Smooth muscle cell (in vitro differentiated cells): ENCODE results near the gene HDAC9. TPM values are rescaled to one million over a fixed set of nuclear protein-coding genes. Genes with fewer than 3 reads are reported as not detected.
"Not testable (repeated sequence)": the region's sequence is repeated elsewhere in the genome, so short reads cannot be mapped to it uniquely, and the experiment has no call there.

Experiments
- DNase-seq: peaks from one replicate; lab custom pipeline; 2025; ENCODE audit not compliant: unreplicated experiment; lab: John Stamatoyannopoulos, UW
- H2AFZ ChIP-seq: fragments of 200-600 bp; sonication (generic); 2 replicates; pipeline ENCODE4 v1.6.0; 2016; ENCODE audit warnings: antibody characterized with exemption, low read depth, mild to moderate bottlenecking
- H3F3A ChIP-seq: fragments of 200-600 bp; sonication (generic); 2 replicates; pipeline ENCODE4 v1.6.0; 2017; ENCODE audit warnings: antibody characterized with exemption, low read depth
- H3K27ac ChIP-seq: fragments of 200-600 bp; sonication (generic); 2 replicates; pipeline ENCODE4 v1.5.1; 2016; ENCODE audit warnings: low read depth, mild to moderate bottlenecking
- H3K27me3 ChIP-seq: fragments of 200-600 bp; sonication (generic); 2 replicates; pipeline ENCODE4 v1.6.1; 2016; ENCODE audit warnings: low read depth, mild to moderate bottlenecking
- H3K36me3 ChIP-seq: fragments of 200-600 bp; sonication (generic); 2 replicates; pipeline ENCODE4 v1.5.1; 2016; ENCODE audit warnings: low read depth
- H3K4me1 ChIP-seq: fragments of 200-600 bp; sonication (generic); 2 replicates; pipeline ENCODE4 v1.5.1; 2016; ENCODE audit warnings: low read depth
- H3K4me2 ChIP-seq: fragments of 200-600 bp; sonication (generic); 2 replicates; pipeline ENCODE4 v1.6.0; 2016; ENCODE audit warnings: mild to moderate bottlenecking
- H3K4me3 ChIP-seq: fragments of 200-600 bp; sonication (generic); 2 replicates; pipeline ENCODE4 v1.5.1; 2016; ENCODE audit warnings: mild to moderate bottlenecking
- H3K79me2 ChIP-seq: fragments of 200-600 bp; sonication (generic); 2 replicates; pipeline ENCODE4 v1.6.0; 2016; ENCODE audit warnings: low read depth, mild to moderate bottlenecking
- H3K9ac ChIP-seq: fragments of 200-600 bp; sonication (generic); 2 replicates; pipeline ENCODE4 v1.6.0; 2016; ENCODE audit warnings: low read depth
- H3K9me3 ChIP-seq: fragments of 200-600 bp; sonication (generic); replicated peaks from 2 replicates; pipeline ENCODE4 v1.5.1; 2016; ENCODE audit warnings: low read depth
- H4K20me1 ChIP-seq: fragments of 200-600 bp; sonication (generic); 2 replicates; pipeline ENCODE4 v1.6.0; 2016; ENCODE audit warnings: low read depth
- WGBS: methylation state at CpG from one replicate; pipeline ENCODE4 v1.1.7; 2016; ENCODE audit warnings: low lambda C conversion rate; 5-methylcytosine and 5-hydroxymethylcytosine counted together
- polyA plus RNA-seq: library from polyadenylated mRNA; unstranded; fragments of >200 nt; fragmentation: Nextera tagmentation; extraction: Ambion mirVana; gene quantifications from 2 replicates; pipeline ENCODE4 v1.2.1, GENCODE V29; 2016
- total RNA-seq: library from RNA; depleted of rRNA; stranded (reverse); fragments of >200 nt; gene quantifications from 2 replicates; pipeline ENCODE4 v1.2.3, GENCODE V29; 2014
- TF ChIP-seq, protein P1 (sequence below): fragments of 200-600 bp; sonication (generic); IDR thresholded peaks from 2 replicates; pipeline ENCODE4 v1.5.1; 2017; ENCODE audit warnings: borderline replicate concordance, mild to moderate bottlenecking, antibody characterized with exemption; ENCODE audit not compliant: insufficient read depth, poor library complexity, severe bottlenecking

The HDAC9 gene
- total and polyA plus RNA-seq, 2 experiments from 2014 or later, result 2.2 to 7.1 TPM

DNA sequence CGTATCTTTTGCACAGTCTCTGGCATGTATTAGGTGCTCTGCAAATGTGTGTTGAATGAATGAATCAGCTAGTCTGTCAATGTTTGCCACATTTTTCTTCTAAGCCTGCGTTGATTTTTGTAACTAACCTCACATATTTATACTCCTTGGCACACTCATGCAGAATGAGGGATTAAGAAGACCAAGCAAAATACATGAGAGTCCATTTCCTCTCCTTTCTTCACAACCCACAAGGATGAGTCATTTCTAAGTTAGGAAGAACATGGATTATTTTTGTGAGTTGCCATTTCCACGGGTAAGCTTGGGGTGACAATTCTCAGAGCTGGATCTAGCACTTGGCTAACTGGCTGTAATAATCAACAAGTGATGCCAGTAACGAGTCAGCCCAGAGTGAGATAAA, 463.1 kb downstream of the HDAC9 start:
- Histone ChIP-seq H2AFZ (no peak overlapping the region), H3K4me2 (peak overlapping the region; percentile 3), H3K4me1 (peaks cover 5% of the 10 kb centered on the region), H3K27ac (peak overlapping the region; percentile 17), H3K9me3 (no peaks in the 10 kb centered on the region), H3F3A (no peaks in the 10 kb centered on the region), H3K36me3 (no peaks in the 10 kb centered on the region), H3K79me2 (no peaks in the 10 kb centered on the region), H3K27me3 (no peaks in the 10 kb centered on the region), H3K9ac (no peak overlapping the region), H4K20me1 (no peaks in the 10 kb centered on the region), H3K4me3 (no peak overlapping the region)
- no peak for DNase-seq
- WGBS, result 17% methylated on average over 4 of the region's 4 CpGs
- TF ChIP-seq, protein P1, sequence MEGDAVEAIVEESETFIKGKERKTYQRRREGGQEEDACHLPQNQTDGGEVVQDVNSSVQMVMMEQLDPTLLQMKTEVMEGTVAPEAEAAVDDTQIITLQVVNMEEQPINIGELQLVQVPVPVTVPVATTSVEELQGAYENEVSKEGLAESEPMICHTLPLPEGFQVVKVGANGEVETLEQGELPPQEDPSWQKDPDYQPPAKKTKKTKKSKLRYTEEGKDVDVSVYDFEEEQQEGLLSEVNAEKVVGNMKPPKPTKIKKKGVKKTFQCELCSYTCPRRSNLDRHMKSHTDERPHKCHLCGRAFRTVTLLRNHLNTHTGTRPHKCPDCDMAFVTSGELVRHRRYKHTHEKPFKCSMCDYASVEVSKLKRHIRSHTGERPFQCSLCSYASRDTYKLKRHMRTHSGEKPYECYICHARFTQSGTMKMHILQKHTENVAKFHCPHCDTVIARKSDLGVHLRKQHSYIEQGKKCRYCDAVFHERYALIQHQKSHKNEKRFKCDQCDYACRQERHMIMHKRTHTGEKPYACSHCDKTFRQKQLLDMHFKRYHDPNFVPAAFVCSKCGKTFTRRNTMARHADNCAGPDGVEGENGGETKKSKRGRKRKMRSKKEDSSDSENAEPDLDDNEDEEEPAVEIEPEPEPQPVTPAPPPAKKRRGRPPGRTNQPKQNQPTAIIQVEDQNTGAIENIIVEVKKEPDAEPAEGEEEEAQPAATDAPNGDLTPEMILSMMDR, result no peak

- DNase-seq, result no peak
- Histone ChIP-seq H3K27ac (no peak overlapping the region), H3K9ac (no peak overlapping the region), H3K4me1 (no peaks in the 10 kb centered on the region), H3K4me2 (no peak overlapping the region), H3K9me3 (no peaks in the 10 kb centered on the region), H3K4me3 (no peak overlapping the region), H2AFZ (no peak overlapping the region), H3F3A (no peaks in the 10 kb centered on the region), H3K36me3 (no peaks in the 10 kb centered on the region), H3K27me3 (no peaks in the 10 kb centered on the region), H4K20me1 (no peaks in the 10 kb centered on the region), H3K79me2 (no peaks in the 10 kb centered on the region)
- TF ChIP-seq, protein P1, result no peak
- WGBS, result 71% methylated on average over 4 of the region's 4 CpGs
Measured at GRCh38 chr7:18960725-18961124, 465.2 kb downstream of the HDAC9 start.

- Histone ChIP-seq H3K4me3 (no peak overlapping the region), H3K27ac (no peak overlapping the region), H3K36me3 (no peaks in the 10 kb centered on the region), H3K4me2 (no peak overlapping the region), H2AFZ (peak overlapping the region; percentile 10), H3F3A (no peaks in the 10 kb centered on the region), H3K79me2 (no peaks in the 10 kb centered on the region), H3K4me1 (no peaks in the 10 kb centered on the region), H3K27me3 (no peaks in the 10 kb centered on the region), H3K9me3 (no peaks in the 10 kb centered on the region), H4K20me1 (no peaks in the 10 kb centered on the region), H3K9ac (no peak overlapping the region)
- WGBS, result 44% methylated on average over 4 of the region's 4 CpGs
- no peak for DNase-seq
- TF ChIP-seq, protein P1, result no peak
Measured at GRCh38 chr7:18962031-18962430, 466.5 kb downstream of the HDAC9 start.

- Histone ChIP-seq H3F3A (no peaks in the 10 kb centered on the region), H4K20me1 (no peaks in the 10 kb centered on the region), H3K4me1 (no peaks in the 10 kb centered on the region), H3K9me3 (no peaks in the 10 kb centered on the region), H3K4me3 (no peak overlapping the region), H3K27me3 (no peaks in the 10 kb centered on the region), H2AFZ (no peak overlapping the region), H3K36me3 (no peaks in the 10 kb centered on the region), H3K9ac (no peak overlapping the region), H3K27ac (no peak overlapping the region), H3K79me2 (no peaks in the 10 kb centered on the region), H3K4me2 (no peak overlapping the region)
- DNase-seq, result no peak
- TF ChIP-seq, protein P1, result no peak
- WGBS, result 92% methylated on average over 3 of the region's 3 CpGs
Measured at GRCh38 chr7:18965657-18966056, 470.1 kb downstream of the HDAC9 start.

GRCh38 chr7:18967755-18968154, 472.2 kb downstream of the HDAC9 start:
- not testable (repeated sequence) for H3K79me2 ChIP-seq, H3K36me3 ChIP-seq, H2AFZ ChIP-seq, H3K4me1 ChIP-seq, H3K9ac ChIP-seq, H4K20me1 ChIP-seq, H3K9me3 ChIP-seq, H3K27ac ChIP-seq, H3F3A ChIP-seq, DNase-seq, H3K4me2 ChIP-seq, H3K27me3 ChIP-seq, H3K4me3 ChIP-seq
- 98% methylated on average over 16 of the region's 16 CpGs for WGBS
